Transverse colon (tissue), 4 donors: ENCODE results near the gene TPH2.

ENCODE experiments used
- POLR2AphosphoS5 ChIP-seq, 3 donors: sonication (generic); formaldehyde crosslinking; IDR thresholded peaks; one replicate each; pipeline ENCODE4 v1.6.1; 2016; ENCODE audit warnings: antibody characterized with exemption in 3 of 3
- TF ChIP-seq, protein P1 (sequence below), 5 experiments: fragments of 200-600 bp in 3 of 5; fragments of 450-650 bp in 2 of 5; sonication (generic) in 3 of 5; IDR thresholded peaks; 1 replicate in 2 of 5; 2 replicates in 3 of 5; pipeline ENCODE4 v1.5.1; 2016 to 2017; ENCODE audit warnings: antibody characterized with exemption in 5 of 5, inconsistent platforms in 3 of 5, mild to moderate bottlenecking in 2 of 5, moderate library complexity in 1 of 5

GRCh38 chr12:72024613-72025012 lies 86.0 kb downstream of the TPH2 start:
- TF ChIP-seq, protein P1, sequence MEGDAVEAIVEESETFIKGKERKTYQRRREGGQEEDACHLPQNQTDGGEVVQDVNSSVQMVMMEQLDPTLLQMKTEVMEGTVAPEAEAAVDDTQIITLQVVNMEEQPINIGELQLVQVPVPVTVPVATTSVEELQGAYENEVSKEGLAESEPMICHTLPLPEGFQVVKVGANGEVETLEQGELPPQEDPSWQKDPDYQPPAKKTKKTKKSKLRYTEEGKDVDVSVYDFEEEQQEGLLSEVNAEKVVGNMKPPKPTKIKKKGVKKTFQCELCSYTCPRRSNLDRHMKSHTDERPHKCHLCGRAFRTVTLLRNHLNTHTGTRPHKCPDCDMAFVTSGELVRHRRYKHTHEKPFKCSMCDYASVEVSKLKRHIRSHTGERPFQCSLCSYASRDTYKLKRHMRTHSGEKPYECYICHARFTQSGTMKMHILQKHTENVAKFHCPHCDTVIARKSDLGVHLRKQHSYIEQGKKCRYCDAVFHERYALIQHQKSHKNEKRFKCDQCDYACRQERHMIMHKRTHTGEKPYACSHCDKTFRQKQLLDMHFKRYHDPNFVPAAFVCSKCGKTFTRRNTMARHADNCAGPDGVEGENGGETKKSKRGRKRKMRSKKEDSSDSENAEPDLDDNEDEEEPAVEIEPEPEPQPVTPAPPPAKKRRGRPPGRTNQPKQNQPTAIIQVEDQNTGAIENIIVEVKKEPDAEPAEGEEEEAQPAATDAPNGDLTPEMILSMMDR (IDR thresholded peaks at IDR 0.05), result no peak
- TF ChIP-seq POLR2AphosphoS5 (IDR thresholded peaks at IDR 0.05), result no peak
